Fibroblast of lung (primary cell): Measurements from ENCODE around the gene NKD2. TPM values are rescaled to one million over a fixed set of nuclear protein-coding genes. Genes with fewer than 3 reads are reported as not detected.

Experiments
- DNase-seq, 2 donors: peaks; one replicate each; pipeline versions ENCODE4 v3.0.0 to v3.0.0-alpha.2; 2010; ENCODE audit warnings: low read depth in 2 of 2
- H2AFZ ChIP-seq: 2 replicates; pipeline ENCODE4 v1.5.1; 2012; ENCODE audit warnings: low read length, control low read depth, inconsistent platforms
- H3K27ac ChIP-seq: 2 replicates; pipeline ENCODE4 v1.5.1; 2011; ENCODE audit warnings: low read length, control low read depth; ENCODE audit not compliant: insufficient read depth
- H3K27me3 ChIP-seq: 2 replicates; pipeline ENCODE4 v1.5.1; 2011; ENCODE audit warnings: mild to moderate bottlenecking, low read length; ENCODE audit not compliant: control insufficient read depth, insufficient read depth
- H3K36me3 ChIP-seq: 2 replicates; pipeline ENCODE4 v1.5.1; 2011; ENCODE audit warnings: low read length; ENCODE audit not compliant: control insufficient read depth, insufficient read depth
- H3K4me1 ChIP-seq: 2 replicates; pipeline ENCODE4 v1.5.1; 2011; ENCODE audit warnings: low read length; ENCODE audit not compliant: control insufficient read depth, insufficient read depth; ENCODE audit errors: extremely low read depth
- H3K4me2 ChIP-seq: 2 replicates; pipeline ENCODE4 v1.5.1; 2011; ENCODE audit warnings: low read length, control low read depth; ENCODE audit not compliant: insufficient read depth; ENCODE audit errors: extremely low read depth
- H3K4me3 ChIP-seq, 4 experiments: fragments of 200-600 bp in 1 of 4; sonication (generic) in 1 of 4; replicated peaks in 1 of 4; 2 replicates each; pipeline ENCODE4 v1.5.1; 2011 to 2016; ENCODE audit warnings: low read length in 4 of 4, low read depth in 3 of 4, mild to moderate bottlenecking in 3 of 4, control low read depth in 2 of 4, inconsistent platforms in 1 of 4, mixed read lengths in 1 of 4; ENCODE audit not compliant: insufficient read depth in 1 of 4; ENCODE audit errors: control extremely low read depth in 1 of 4
- H3K79me2 ChIP-seq: 2 replicates; pipeline ENCODE4 v1.5.1; 2012; ENCODE audit warnings: mild to moderate bottlenecking, low read length, inconsistent platforms; ENCODE audit not compliant: control insufficient read depth, insufficient read depth
- H3K9ac ChIP-seq: 2 replicates; pipeline ENCODE4 v1.5.1; 2011; ENCODE audit warnings: mild to moderate bottlenecking, low read length, control low read depth; ENCODE audit not compliant: insufficient read depth
- H3K9me3 ChIP-seq: 2 replicates; pipeline ENCODE4 v1.5.1; 2012; ENCODE audit warnings: low read depth, low read length; ENCODE audit not compliant: control insufficient read depth, insufficient read depth
- H4K20me1 ChIP-seq: 2 replicates; pipeline ENCODE4 v1.5.1; 2011; ENCODE audit warnings: low read length; ENCODE audit not compliant: control insufficient read depth, insufficient read depth; ENCODE audit errors: extremely low read depth
- CTCF ChIP-seq, 2 donors: IDR thresholded peaks in 1 of 2; conservative IDR thresholded peaks in 1 of 2; 1 replicate in 1 of 2; 2 replicates in 1 of 2; pipeline ENCODE4 v1.5.1; 2011 to 2012; ENCODE audit warnings: low read length in 2 of 2, control low read depth in 1 of 2, inconsistent platforms in 1 of 2, low read depth in 1 of 2, mild to moderate bottlenecking in 1 of 2
- EZH2 ChIP-seq: IDR thresholded peaks from 2 replicates; pipeline ENCODE4 v1.5.1; 2012; ENCODE audit warnings: low read length, control low read depth, mild to moderate bottlenecking; ENCODE audit errors: missing control alignments
- polyA plus RNA-seq, 2 donors: library from polyadenylated mRNA; depleted of rRNA in 1 of 2; stranded (reverse) in 1 of 2; unstranded in 1 of 2; fragments of >200 nt; gene quantifications; 2 replicates each; pipeline ENCODE4 v1.2.1, GENCODE V29; 2011 to 2012; ENCODE audit warnings: missing spikeins in 1 of 2
- total RNA-seq: library from RNA; depleted of rRNA; stranded (reverse); fragments of >200 nt; gene quantifications from 2 replicates; pipeline ENCODE4 v1.2.1, GENCODE V29; 2014

NKD2 gene
- total and polyA plus RNA-seq, 2 donors (not counting 1 experiment from before 2014, with no cell fraction given): under 0.01 TPM; not detected in 1

DNA sequence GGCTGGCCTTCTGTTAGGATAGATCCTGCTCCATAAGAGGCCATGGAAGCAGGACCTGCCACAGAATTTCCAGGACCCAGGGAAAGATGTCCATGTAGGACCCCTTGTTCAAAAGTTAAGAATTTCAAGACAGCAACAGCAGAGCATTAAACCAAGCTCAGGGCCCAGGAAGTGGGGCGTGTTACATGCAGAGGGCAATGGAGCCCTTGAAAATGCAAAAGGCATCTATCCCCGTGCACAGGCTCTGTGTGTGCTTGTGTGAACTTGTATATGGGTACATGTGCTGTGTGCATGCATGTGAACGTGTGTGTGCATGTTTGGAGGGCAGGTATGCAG, 14.4 kb upstream of the NKD2 start:
- Histone ChIP-seq H3K9ac (no peak overlapping the region), H3K9me3 (no peaks in the 10 kb centered on the region), H3K36me3 (no peaks in the 10 kb centered on the region), H3K27ac (no peak overlapping the region), H3K4me1 (no peaks in the 10 kb centered on the region), H3K4me2 (no peak overlapping the region), H2AFZ (no peak overlapping the region), H4K20me1 (no peaks in the 10 kb centered on the region), H3K27me3 (peaks cover 10% of the 10 kb centered on the region), H3K79me2 (no peaks in the 10 kb centered on the region), H3K4me3 (no peak overlapping the region)
- DNase-seq: no peak
- TF ChIP-seq CTCF (conservative IDR thresholded peaks at IDR 0.05 in 1 of 2, IDR thresholded peaks at IDR 0.05 in 1 of 2; ENCODE audit: low read depth in 1 of 2, low read length in 2 of 2) (no peak), EZH2 (no peak)

DNA sequence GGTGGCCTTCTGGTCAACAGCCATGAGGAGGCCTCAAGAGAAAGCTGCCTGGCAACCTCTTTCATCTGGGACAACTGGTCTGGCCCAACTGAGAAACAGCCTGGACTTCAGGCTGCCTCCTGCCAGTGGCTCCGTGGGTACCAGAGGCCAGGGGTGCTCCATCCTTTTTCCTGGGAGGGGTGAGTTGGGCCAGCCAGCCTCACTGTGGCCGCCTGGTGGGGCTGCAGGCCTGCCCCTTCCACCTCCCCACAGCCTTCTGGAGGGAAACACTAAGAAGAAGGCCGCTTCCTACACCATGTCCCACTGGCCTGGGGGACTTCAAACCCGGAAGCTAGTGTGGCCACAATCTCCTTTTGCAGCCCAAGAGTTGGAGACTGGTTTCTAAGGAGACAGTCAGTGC, 13.8 kb upstream of the NKD2 start:
- H3K27me3 ChIP-seq: peaks cover 10% of the 10 kb centered on the region

GRCh38 chr5:995318-995717, 13.3 kb upstream of the NKD2 start:
- no peak overlapping the region for H2AFZ ChIP-seq
- H3K27ac ChIP-seq: no peak overlapping the region
- no peak overlapping the region for H3K9ac ChIP-seq
- peaks cover 10% of the 10 kb centered on the region for H3K27me3 ChIP-seq
- H3K4me3 ChIP-seq: no peak overlapping the region
- no peaks in the 10 kb centered on the region for H3K4me1 ChIP-seq
- H3K9me3 ChIP-seq: no peaks in the 10 kb centered on the region
- H3K36me3 ChIP-seq: no peaks in the 10 kb centered on the region
- no peak for DNase-seq
- H3K4me2 ChIP-seq: no peak overlapping the region
- no peaks in the 10 kb centered on the region for H4K20me1 ChIP-seq
- no peaks in the 10 kb centered on the region for H3K79me2 ChIP-seq
- TF ChIP-seq EZH2 (no peak), CTCF (conservative IDR thresholded peaks at IDR 0.05 in 1 of 2, IDR thresholded peaks at IDR 0.05 in 1 of 2; ENCODE audit: low read depth in 1 of 2, low read length in 2 of 2) (no peak)

More for the DNA sequence above, 13.8 kb upstream of the NKD2 start:
- Histone ChIP-seq H3K4me3 (no peak overlapping the region), H2AFZ (no peak overlapping the region), H3K79me2 (no peaks in the 10 kb centered on the region), H3K9ac (no peak overlapping the region), H3K36me3 (no peaks in the 10 kb centered on the region), H3K27ac (no peak overlapping the region), H3K4me2 (no peak overlapping the region), H3K4me1 (no peaks in the 10 kb centered on the region), H3K9me3 (no peaks in the 10 kb centered on the region), H4K20me1 (no peaks in the 10 kb centered on the region)
- no peak for DNase-seq
- no peak for TF ChIP-seq CTCF (conservative IDR thresholded peaks at IDR 0.05 in 1 of 2, IDR thresholded peaks at IDR 0.05 in 1 of 2; ENCODE audit: low read depth in 1 of 2, low read length in 2 of 2)
- no peak for TF ChIP-seq EZH2
